Measurements from ENCODE around the gene LMTK3.
A peak's percentile ranks its signal among the peaks of the same experiment; 100 is the strongest.

LMTK3 gene

DNA sequence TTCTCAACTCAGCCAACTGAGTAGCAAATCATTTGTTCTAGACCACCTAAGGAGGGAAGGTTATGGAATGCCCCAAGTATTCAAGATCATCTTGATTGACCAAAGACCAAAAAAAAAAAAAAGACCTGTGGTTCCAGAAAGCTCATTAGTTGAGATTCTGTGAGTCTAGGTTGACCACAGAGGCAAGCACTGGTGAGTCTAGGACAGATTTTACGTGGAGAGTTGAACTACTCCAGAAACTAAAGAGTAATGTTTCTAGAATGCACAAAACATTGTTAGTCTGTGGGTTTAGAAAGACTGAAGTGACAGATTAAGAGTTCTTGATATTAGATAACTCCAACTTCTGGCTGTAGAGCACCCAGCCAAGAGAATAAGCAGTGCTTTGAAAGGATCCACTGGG lies 46.4 kb downstream of the LMTK3 start:
- H3K4me3 ChIP-seq (replicated peaks; ENCODE audit: insufficient read depth, low read length), result no peak overlapping the region
- no peak overlapping the region for H3K27ac ChIP-seq (replicated peaks)
- TF ChIP-seq, protein P1, sequence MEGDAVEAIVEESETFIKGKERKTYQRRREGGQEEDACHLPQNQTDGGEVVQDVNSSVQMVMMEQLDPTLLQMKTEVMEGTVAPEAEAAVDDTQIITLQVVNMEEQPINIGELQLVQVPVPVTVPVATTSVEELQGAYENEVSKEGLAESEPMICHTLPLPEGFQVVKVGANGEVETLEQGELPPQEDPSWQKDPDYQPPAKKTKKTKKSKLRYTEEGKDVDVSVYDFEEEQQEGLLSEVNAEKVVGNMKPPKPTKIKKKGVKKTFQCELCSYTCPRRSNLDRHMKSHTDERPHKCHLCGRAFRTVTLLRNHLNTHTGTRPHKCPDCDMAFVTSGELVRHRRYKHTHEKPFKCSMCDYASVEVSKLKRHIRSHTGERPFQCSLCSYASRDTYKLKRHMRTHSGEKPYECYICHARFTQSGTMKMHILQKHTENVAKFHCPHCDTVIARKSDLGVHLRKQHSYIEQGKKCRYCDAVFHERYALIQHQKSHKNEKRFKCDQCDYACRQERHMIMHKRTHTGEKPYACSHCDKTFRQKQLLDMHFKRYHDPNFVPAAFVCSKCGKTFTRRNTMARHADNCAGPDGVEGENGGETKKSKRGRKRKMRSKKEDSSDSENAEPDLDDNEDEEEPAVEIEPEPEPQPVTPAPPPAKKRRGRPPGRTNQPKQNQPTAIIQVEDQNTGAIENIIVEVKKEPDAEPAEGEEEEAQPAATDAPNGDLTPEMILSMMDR (IDR thresholded peaks at IDR 0.05; ENCODE audit: insufficient read depth, low read length), result no peak
- TF ChIP-seq GABPA (IDR thresholded peaks at IDR 0.05; ENCODE audit: low read depth) (no peak), POLR2AphosphoS5 (IDR thresholded peaks at IDR 0.05; ENCODE audit: low read depth) (no peak)
- no peaks in the 10 kb centered on the region for H3K27me3 ChIP-seq (ENCODE audit: insufficient read depth, poor library complexity, severe bottlenecking)
- DNase-seq (ENCODE audit: low read depth in 1 of 2, low spot score in 1 of 2), result no peak

DNA sequence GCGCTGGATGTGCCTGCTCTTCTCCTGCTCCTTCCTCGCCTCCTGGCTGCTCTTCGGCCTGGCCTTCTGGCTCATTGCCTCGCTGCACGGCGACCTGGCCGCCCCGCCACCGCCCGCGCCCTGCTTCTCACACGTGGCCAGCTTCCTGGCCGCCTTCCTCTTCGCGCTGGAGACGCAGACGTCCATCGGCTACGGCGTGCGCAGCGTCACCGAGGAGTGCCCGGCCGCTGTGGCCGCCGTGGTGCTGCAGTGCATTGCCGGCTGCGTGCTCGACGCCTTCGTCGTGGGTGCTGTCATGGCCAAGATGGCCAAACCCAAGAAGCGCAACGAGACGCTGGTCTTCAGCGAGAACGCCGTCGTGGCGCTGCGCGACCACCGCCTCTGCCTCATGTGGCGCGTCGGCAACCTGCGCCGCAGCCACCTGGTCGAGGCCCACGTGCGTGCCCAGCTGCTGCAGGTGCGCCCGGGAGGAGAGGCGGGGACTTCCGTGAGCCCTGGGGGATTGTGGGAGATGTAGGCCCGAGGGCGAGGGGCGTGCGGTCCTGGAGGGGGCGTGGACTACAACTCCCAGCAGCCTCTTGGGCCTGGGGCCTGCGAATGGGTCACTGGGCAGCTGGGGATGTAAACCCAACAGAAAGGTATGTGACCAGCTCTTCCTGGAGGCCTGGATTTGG lies 49.5 kb downstream of the LMTK3 start:
- Histone ChIP-seq H3K27ac (replicated peaks) (no peak overlapping the region), H3K4me3 (replicated peaks; ENCODE audit: insufficient read depth, low read length) (no peak overlapping the region), H3K27me3 (ENCODE audit: insufficient read depth, poor library complexity, severe bottlenecking) (no peaks in the 10 kb centered on the region)
- no peak for DNase-seq (ENCODE audit: low read depth in 1 of 2, low spot score in 1 of 2)
- TF ChIP-seq SPI1 (IDR thresholded peaks at IDR 0.05; ENCODE audit: borderline replicate concordance, low read depth), result no peak
- TF ChIP-seq, protein P1 (IDR thresholded peaks at IDR 0.05; ENCODE audit: insufficient read depth, low read length), result no peak
- TF ChIP-seq, protein P2, sequence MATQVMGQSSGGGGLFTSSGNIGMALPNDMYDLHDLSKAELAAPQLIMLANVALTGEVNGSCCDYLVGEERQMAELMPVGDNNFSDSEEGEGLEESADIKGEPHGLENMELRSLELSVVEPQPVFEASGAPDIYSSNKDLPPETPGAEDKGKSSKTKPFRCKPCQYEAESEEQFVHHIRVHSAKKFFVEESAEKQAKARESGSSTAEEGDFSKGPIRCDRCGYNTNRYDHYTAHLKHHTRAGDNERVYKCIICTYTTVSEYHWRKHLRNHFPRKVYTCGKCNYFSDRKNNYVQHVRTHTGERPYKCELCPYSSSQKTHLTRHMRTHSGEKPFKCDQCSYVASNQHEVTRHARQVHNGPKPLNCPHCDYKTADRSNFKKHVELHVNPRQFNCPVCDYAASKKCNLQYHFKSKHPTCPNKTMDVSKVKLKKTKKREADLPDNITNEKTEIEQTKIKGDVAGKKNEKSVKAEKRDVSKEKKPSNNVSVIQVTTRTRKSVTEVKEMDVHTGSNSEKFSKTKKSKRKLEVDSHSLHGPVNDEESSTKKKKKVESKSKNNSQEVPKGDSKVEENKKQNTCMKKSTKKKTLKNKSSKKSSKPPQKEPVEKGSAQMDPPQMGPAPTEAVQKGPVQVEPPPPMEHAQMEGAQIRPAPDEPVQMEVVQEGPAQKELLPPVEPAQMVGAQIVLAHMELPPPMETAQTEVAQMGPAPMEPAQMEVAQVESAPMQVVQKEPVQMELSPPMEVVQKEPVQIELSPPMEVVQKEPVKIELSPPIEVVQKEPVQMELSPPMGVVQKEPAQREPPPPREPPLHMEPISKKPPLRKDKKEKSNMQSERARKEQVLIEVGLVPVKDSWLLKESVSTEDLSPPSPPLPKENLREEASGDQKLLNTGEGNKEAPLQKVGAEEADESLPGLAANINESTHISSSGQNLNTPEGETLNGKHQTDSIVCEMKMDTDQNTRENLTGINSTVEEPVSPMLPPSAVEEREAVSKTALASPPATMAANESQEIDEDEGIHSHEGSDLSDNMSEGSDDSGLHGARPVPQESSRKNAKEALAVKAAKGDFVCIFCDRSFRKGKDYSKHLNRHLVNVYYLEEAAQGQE (IDR thresholded peaks at IDR 0.05; ENCODE audit: insufficient replicate concordance, low read depth), result no peak

GRCh38 chr19:48461651-48461981 lies 50.0 kb downstream of the LMTK3 start:
- DNase-seq (ENCODE audit: low read depth in 1 of 2, low spot score in 1 of 2), result no peak
- TF ChIP-seq, protein P2 (IDR thresholded peaks at IDR 0.05; ENCODE audit: insufficient replicate concordance, low read depth), result no peak
- TF ChIP-seq, protein P1 (IDR thresholded peaks at IDR 0.05; ENCODE audit: insufficient read depth, low read length), result no peak
- TF ChIP-seq SPI1 (IDR thresholded peaks at IDR 0.05; ENCODE audit: borderline replicate concordance, low read depth), result no peak
- no peak for TF ChIP-seq POLR2AphosphoS5 (IDR thresholded peaks at IDR 0.05; ENCODE audit: low read depth)
- TF ChIP-seq GABPA (IDR thresholded peaks at IDR 0.05; ENCODE audit: low read depth), result no peak
- no peaks in the 10 kb centered on the region for H3K27me3 ChIP-seq (ENCODE audit: insufficient read depth, poor library complexity, severe bottlenecking)

GRCh38 chr19:48458016-48458415 lies 53.6 kb downstream of the LMTK3 start:
- peak in 1 of 2 experiments; percentile 25 for DNase-seq (ENCODE audit: low read depth in 1 of 2, low spot score in 1 of 2)
- Histone ChIP-seq H3K27ac (replicated peaks) (no peak overlapping the region), H3K27me3 (ENCODE audit: insufficient read depth, poor library complexity, severe bottlenecking) (no peaks in the 10 kb centered on the region), H3K4me3 (replicated peaks; ENCODE audit: insufficient read depth, low read length) (no peak overlapping the region)
- no peak for TF ChIP-seq SPI1 (IDR thresholded peaks at IDR 0.05; ENCODE audit: borderline replicate concordance, low read depth)
- TF ChIP-seq, protein P1 (IDR thresholded peaks at IDR 0.05; ENCODE audit: insufficient read depth, low read length), result no peak
- TF ChIP-seq POLR2AphosphoS5 (IDR thresholded peaks at IDR 0.05; ENCODE audit: low read depth), result no peak
- TF ChIP-seq, protein P2 (IDR thresholded peaks at IDR 0.05; ENCODE audit: insufficient replicate concordance, low read depth), result no peak

More at GRCh38 chr19:48461651-48461981, 50.0 kb downstream of the LMTK3 start:
- Histone ChIP-seq H3K27ac (replicated peaks) (no peak overlapping the region), H3K4me3 (replicated peaks; ENCODE audit: insufficient read depth, low read length) (no peak overlapping the region)
